Measurements from ENCODE around the gene HHAT.

HHAT gene

GRCh38 chr1:210646258-210646616 lies 317.5 kb downstream of the HHAT start:
- TF ChIP-seq, protein P1, sequence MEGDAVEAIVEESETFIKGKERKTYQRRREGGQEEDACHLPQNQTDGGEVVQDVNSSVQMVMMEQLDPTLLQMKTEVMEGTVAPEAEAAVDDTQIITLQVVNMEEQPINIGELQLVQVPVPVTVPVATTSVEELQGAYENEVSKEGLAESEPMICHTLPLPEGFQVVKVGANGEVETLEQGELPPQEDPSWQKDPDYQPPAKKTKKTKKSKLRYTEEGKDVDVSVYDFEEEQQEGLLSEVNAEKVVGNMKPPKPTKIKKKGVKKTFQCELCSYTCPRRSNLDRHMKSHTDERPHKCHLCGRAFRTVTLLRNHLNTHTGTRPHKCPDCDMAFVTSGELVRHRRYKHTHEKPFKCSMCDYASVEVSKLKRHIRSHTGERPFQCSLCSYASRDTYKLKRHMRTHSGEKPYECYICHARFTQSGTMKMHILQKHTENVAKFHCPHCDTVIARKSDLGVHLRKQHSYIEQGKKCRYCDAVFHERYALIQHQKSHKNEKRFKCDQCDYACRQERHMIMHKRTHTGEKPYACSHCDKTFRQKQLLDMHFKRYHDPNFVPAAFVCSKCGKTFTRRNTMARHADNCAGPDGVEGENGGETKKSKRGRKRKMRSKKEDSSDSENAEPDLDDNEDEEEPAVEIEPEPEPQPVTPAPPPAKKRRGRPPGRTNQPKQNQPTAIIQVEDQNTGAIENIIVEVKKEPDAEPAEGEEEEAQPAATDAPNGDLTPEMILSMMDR (IDR thresholded peaks at IDR 0.05), result no peak

DNA sequence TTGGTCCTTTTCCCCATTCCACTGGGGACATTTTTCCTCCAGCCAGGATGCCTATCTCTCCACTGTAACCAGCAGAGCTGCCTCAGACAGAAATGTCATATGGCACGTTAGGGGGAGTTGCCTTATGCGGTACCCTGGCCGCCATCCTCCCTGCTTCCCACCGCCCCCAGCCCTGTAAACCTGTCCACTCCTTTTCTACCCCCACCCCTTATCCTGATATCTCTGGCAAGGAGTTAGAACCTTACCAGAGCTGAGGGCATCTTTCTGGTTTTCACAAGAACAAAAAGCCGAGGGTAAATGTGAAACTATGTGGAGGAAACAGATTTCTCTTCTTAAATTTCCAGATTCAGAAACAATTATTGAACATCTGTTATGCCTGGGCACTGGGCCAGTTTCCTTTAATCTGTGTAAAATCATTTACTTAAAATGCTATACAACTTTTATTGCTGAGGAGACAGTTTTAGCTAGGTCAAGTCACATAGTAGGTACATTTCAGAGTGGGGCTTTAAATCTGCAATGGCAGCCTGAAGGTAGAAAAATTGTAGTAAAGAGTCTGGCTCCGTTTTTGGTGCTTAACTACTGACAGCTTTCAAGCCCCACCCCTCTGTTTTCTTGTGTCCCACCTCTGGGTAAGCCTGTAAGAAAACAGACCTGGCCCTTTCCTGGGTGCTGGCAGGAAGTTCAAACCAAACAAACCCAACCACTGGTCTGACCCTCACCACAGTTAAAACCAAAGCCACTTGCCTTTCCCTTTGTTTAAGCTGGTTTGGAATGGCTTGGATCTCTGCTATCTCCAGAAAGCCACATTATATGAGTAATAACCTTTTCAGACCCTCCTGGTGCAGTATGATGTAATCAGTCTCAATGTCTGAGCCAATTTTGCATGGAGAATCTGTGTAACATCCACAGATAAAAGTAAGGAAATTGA lies 319.0 kb downstream of the HHAT start:
- Mint-ChIP-seq H3K36me3 (ENCODE audit: low read depth) (no peaks in the 10 kb centered on the region), H3K9me3 (no peaks in the 10 kb centered on the region), H3K4me3 (no peak overlapping the region), H3K27me3 (ENCODE audit: low read depth, poor library complexity) (no peaks in the 10 kb centered on the region), H3K4me1 (peaks cover 12% of the 10 kb centered on the region), H3K27ac (no peak overlapping the region)
- DNase-seq, result no peak
- TF ChIP-seq, protein P1 (IDR thresholded peaks at IDR 0.05), result no peak

More at GRCh38 chr1:210646258-210646616, 317.5 kb downstream of the HHAT start:
- DNase-seq, result no peak
- Mint-ChIP-seq H3K36me3 (ENCODE audit: low read depth) (no peaks in the 10 kb centered on the region), H3K4me1 (peaks cover 12% of the 10 kb centered on the region), H3K27ac (no peak overlapping the region), H3K4me3 (no peak overlapping the region), H3K9me3 (no peaks in the 10 kb centered on the region), H3K27me3 (ENCODE audit: low read depth, poor library complexity) (no peaks in the 10 kb centered on the region)

- Mint-ChIP-seq H3K4me1 (peaks cover 12% of the 10 kb centered on the region), H3K27me3 (ENCODE audit: low read depth, poor library complexity) (no peaks in the 10 kb centered on the region), H3K27ac (no peak overlapping the region), H3K9me3 (no peaks in the 10 kb centered on the region), H3K4me3 (no peak overlapping the region), H3K36me3 (ENCODE audit: low read depth) (no peaks in the 10 kb centered on the region)
- no peak for DNase-seq
- TF ChIP-seq, protein P1 (IDR thresholded peaks at IDR 0.05), result no peak
Measured at GRCh38 chr1:210648588-210649269, 320.0 kb downstream of the HHAT start.

DNA sequence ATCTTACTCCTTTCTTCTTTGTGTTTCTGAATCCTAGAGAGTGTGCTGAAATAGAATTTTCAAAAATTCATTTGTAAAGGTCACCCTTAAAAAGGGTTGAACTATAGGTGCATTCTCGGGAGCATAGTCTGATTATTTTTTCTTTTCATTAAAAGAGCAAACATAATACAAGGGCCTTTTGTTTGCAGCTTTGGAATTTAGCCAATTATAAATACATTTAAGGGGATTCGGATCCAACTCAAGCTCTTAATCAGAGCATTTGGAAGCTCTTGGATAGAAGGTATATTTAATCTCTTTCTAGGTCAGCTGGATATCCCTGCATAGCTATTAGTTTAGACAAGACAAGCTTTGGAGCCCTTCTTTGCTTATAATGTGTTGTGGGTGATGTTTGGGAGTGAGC lies 321.7 kb downstream of the HHAT start:
- TF ChIP-seq, protein P1 (IDR thresholded peaks at IDR 0.05), result no peak
- Mint-ChIP-seq H3K9me3 (no peaks in the 10 kb centered on the region), H3K36me3 (ENCODE audit: low read depth) (no peaks in the 10 kb centered on the region), H3K27me3 (ENCODE audit: low read depth, poor library complexity) (no peaks in the 10 kb centered on the region), H3K27ac (no peak overlapping the region), H3K4me1 (peaks cover 11% of the 10 kb centered on the region), H3K4me3 (no peak overlapping the region)
- no peak for DNase-seq

DNA sequence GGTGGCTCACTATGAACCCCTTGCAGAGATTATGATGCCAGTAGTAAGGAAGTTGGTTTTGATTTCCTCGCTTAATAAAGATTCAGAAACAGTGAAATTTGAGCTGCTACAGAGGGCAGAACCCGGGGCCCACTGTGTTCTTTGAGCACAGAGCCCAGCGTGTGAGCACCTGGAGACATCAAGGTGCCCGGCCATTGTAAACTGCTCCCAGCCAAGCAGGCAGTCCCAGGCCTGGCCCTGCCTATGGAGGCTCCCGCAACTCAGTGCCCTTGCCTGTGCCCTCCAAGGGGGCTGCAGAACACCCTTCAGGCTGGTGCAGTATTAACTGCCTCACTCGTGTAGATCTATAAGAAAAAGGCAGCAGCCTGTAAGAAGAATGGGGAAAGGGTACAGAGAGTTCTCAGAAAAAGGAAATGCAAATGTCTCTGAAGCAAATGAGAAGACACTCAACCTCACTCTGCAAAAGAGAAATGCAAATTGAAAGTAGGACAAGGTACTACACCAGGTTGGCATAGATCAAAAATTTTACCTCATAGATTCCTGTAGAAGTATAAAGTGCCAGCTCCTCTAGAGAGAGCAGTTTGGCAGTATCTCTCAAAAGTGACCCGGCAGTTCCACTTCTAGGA lies 323.7 kb downstream of the HHAT start:
- DNase-seq, result no peak
- peaks cover 3% of the 10 kb centered on the region for H3K27me3 Mint-ChIP-seq (ENCODE audit: low read depth, poor library complexity)
- no peaks in the 10 kb centered on the region for H3K4me1 Mint-ChIP-seq
- TF ChIP-seq, protein P1 (IDR thresholded peaks at IDR 0.05), result no peak
- no peaks in the 10 kb centered on the region for H3K9me3 Mint-ChIP-seq
- no peaks in the 10 kb centered on the region for H3K36me3 Mint-ChIP-seq (ENCODE audit: low read depth)
- no peak overlapping the region for H3K27ac Mint-ChIP-seq
- H3K4me3 Mint-ChIP-seq, result no peak overlapping the region
